Keratinocyte (primary cell): Measurements from ENCODE around the gene NCBP3. TPM values are rescaled to one million over a fixed set of nuclear protein-coding genes. Genes with fewer than 3 reads are reported as not detected.

ENCODE experiments used
- DNase-seq: peaks from one replicate; pipeline ENCODE4 v3.0.0-alpha.2; 2011; ENCODE audit warnings: low read depth, missing footprints, low spot score
- FAIRE-seq: peaks from 2 replicates; lab custom pipeline; 2011; peaks lifted over from hg19 to GRCh38; lab: Jason Lieb, UNC
- H2AFZ ChIP-seq: 2 replicates; pipeline ENCODE4 v1.6.0; 2012; ENCODE audit warnings: low read length, control low read depth, inconsistent platforms; ENCODE audit not compliant: control insufficient read depth
- H3K27ac ChIP-seq: 2 replicates; pipeline ENCODE4 v1.5.1; 2011; ENCODE audit warnings: low read length; ENCODE audit not compliant: control insufficient read depth, insufficient read depth
- H3K27me3 ChIP-seq: 3 replicates; pipeline ENCODE4 v1.6.0; 2011; ENCODE audit warnings: low read length; ENCODE audit not compliant: control insufficient read depth, insufficient read depth; ENCODE audit errors: extremely low read depth
- H3K36me3 ChIP-seq, 2 experiments: 2 replicates in 1 of 2; 3 replicates in 1 of 2; pipeline ENCODE4 v1.5.1; 2011; ENCODE audit warnings: low read length in 2 of 2, mild to moderate bottlenecking in 1 of 2; ENCODE audit not compliant: control insufficient read depth in 2 of 2, insufficient read depth in 2 of 2; ENCODE audit errors: extremely low read depth in 1 of 2
- H3K4me1 ChIP-seq: 3 replicates; pipeline ENCODE4 v1.5.1; 2011; ENCODE audit warnings: low read length; ENCODE audit not compliant: control insufficient read depth, insufficient read depth; ENCODE audit errors: extremely low read depth
- H3K4me2 ChIP-seq: 3 replicates; pipeline ENCODE4 v1.6.0; 2011; ENCODE audit warnings: low read depth, low read length; ENCODE audit not compliant: control insufficient read depth, insufficient read depth; ENCODE audit errors: extremely low read depth
- H3K4me3 ChIP-seq, 3 experiments: fragments of 200-600 bp in 1 of 3; sonication (generic) in 1 of 3; 2 replicates in 2 of 3; 3 replicates in 1 of 3; pipeline ENCODE4 v1.5.1; 2011 to 2016; ENCODE audit warnings: low read length in 3 of 3, mild to moderate bottlenecking in 3 of 3, control low read depth in 2 of 3, inconsistent platforms in 1 of 3, low read depth in 1 of 3, mixed read lengths in 1 of 3, mixed run types in 1 of 3, moderate library complexity in 1 of 3; ENCODE audit not compliant: control insufficient read depth in 2 of 3, insufficient read depth in 2 of 3; ENCODE audit errors: extremely low read depth in 1 of 3
- H3K79me2 ChIP-seq: 2 replicates; pipeline ENCODE4 v1.6.0; 2012; ENCODE audit warnings: low read length; ENCODE audit not compliant: control insufficient read depth, insufficient read depth
- H3K9ac ChIP-seq: 3 replicates; pipeline ENCODE4 v1.6.0; 2011; ENCODE audit warnings: low read length; ENCODE audit not compliant: control insufficient read depth, insufficient read depth; ENCODE audit errors: extremely low read depth
- H3K9me1 ChIP-seq: 3 replicates; pipeline ENCODE4 v1.6.0; 2011; ENCODE audit warnings: low read length; ENCODE audit not compliant: control insufficient read depth, insufficient read depth; ENCODE audit errors: extremely low read depth
- H3K9me3 ChIP-seq: 2 replicates; pipeline ENCODE4 v1.5.1; 2012; ENCODE audit warnings: low read depth, low read length; ENCODE audit not compliant: control insufficient read depth
- H4K20me1 ChIP-seq: 3 replicates; pipeline ENCODE4 v1.6.0; 2011; ENCODE audit warnings: low read length; ENCODE audit not compliant: control insufficient read depth, insufficient read depth; ENCODE audit errors: extremely low read depth
- EZH2 ChIP-seq: IDR thresholded peaks from one replicate; pipeline ENCODE4 v1.6.1; 2012; ENCODE audit warnings: inconsistent platforms, mild to moderate bottlenecking, low read length, moderate library complexity
- dilution Hi-C: fragments of 300-500 bp; cut with MboI; formaldehyde crosslinking; loops from one replicate; pipeline ENCODE4 v1.7.0; 2020; ENCODE audit warnings: low sequenced_read_pairs; ENCODE audit not compliant: extremely low pct_ligation_motif_present
- polyA plus RNA-seq, 5 experiments: library from polyadenylated mRNA; depleted of rRNA in 3 of 5; stranded (reverse) in 3 of 5; stranded (forward) in 1 of 5; unstranded in 1 of 5; fragments of >200 nt; gene quantifications; 1 replicate in 1 of 5; 2 replicates in 3 of 5; 3 replicates in 1 of 5; pipeline versions ENCODE4 v1.2.1 to v1.2.3, GENCODE V29; 2011 to 2012; ENCODE audit warnings: missing spikeins in 2 of 5, low read depth in 1 of 5, low replicate concordance in 1 of 5
- TF ChIP-seq, protein P1 (sequence below), 3 experiments: IDR thresholded peaks in 1 of 3; conservative IDR thresholded peaks in 1 of 3; optimal IDR thresholded peaks in 1 of 3; 2 replicates in 2 of 3; 3 replicates in 1 of 3; pipeline versions ENCODE3 to v1.5.1; 2011; ENCODE audit warnings: low read length in 3 of 3, mild to moderate bottlenecking in 3 of 3, moderate library complexity in 2 of 3, control low read depth in 1 of 3, inconsistent platforms in 1 of 3; ENCODE audit not compliant: insufficient read depth in 2 of 3; ENCODE audit errors: extremely low read depth in 1 of 3

NCBP3 gene
- polyA plus RNA-seq, 1 donor (not counting 4 experiments of a cell fraction or from before 2014, with no cell fraction given): 22.1 TPM

DNA sequence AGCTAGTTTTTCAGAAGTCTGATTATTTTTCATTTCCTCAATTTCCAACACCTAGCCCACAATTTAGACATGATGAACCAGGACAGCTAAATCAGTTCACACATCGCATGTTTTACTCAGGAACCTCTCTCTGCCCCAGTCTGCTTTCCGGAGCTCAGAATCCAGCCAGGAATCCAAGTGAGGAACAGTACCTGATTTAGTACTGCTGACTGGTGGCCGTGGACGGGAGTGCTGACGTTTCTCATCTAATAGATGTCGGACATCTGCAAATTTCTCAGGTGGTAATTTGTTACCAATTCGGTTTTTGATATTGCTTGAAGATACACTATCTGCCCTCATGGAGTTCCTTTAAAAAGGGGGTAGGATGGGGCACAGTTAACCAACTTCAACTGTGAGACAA, 30.1 kb downstream of the NCBP3 start:
- Histone ChIP-seq H4K20me1 (no peaks in the 10 kb centered on the region), H3K4me1 (peaks cover 18% of the 10 kb centered on the region), H3K27me3 (no peaks in the 10 kb centered on the region), H3K4me3 (no peak overlapping the region), H3K4me2 (no peak overlapping the region), H2AFZ (no peak overlapping the region), H3K27ac (no peak overlapping the region), H3K79me2 (no peaks in the 10 kb centered on the region), H3K9ac (no peak overlapping the region), H3K9me3 (no peaks in the 10 kb centered on the region), H3K9me1 (no peaks in the 10 kb centered on the region), H3K36me3 (peaks cover 3 to 29% of the 10 kb centered on the region in 2 experiments)
- DNase-seq (no peak), FAIRE-seq (no peak)
- dilution Hi-C loops: no loop called here
- TF ChIP-seq EZH2: no peak
- TF ChIP-seq, protein P1, sequence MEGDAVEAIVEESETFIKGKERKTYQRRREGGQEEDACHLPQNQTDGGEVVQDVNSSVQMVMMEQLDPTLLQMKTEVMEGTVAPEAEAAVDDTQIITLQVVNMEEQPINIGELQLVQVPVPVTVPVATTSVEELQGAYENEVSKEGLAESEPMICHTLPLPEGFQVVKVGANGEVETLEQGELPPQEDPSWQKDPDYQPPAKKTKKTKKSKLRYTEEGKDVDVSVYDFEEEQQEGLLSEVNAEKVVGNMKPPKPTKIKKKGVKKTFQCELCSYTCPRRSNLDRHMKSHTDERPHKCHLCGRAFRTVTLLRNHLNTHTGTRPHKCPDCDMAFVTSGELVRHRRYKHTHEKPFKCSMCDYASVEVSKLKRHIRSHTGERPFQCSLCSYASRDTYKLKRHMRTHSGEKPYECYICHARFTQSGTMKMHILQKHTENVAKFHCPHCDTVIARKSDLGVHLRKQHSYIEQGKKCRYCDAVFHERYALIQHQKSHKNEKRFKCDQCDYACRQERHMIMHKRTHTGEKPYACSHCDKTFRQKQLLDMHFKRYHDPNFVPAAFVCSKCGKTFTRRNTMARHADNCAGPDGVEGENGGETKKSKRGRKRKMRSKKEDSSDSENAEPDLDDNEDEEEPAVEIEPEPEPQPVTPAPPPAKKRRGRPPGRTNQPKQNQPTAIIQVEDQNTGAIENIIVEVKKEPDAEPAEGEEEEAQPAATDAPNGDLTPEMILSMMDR (optimal IDR thresholded peaks at IDR 0.05 in 1 of 3, IDR thresholded peaks at IDR 0.05 in 1 of 3, conservative IDR thresholded peaks at IDR 0.05 in 1 of 3; ENCODE audit: extremely low read depth in 1 of 3, insufficient read depth in 2 of 3, low read length in 3 of 3): peak; percentile 13 to 33 (median 26)

DNA sequence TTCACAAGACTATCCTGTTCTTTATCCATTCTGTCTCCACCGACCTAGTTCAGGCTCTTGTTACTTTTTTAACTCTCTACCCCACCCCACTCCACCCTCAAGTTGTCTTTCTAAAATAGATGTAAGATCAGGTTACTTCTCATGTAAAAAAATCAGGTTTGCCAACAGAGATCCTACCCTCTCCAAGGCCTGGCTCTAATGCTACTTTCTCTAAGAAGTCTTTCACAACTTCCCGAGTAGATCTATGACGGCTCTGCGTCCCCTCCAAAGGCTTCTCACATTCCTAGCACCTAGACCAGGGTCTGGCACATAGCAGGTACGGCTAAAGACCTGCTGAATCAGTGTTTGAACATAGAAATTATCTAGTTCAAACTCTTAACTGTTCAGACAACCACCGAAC, 30.9 kb downstream of the NCBP3 start:
- Histone ChIP-seq H3K36me3 (peaks cover 3 to 35% of the 10 kb centered on the region in 2 experiments), H3K9ac (no peak overlapping the region)

More for the DNA sequence above, 30.9 kb downstream of the NCBP3 start:
- Histone ChIP-seq H3K9me1 (no peaks in the 10 kb centered on the region), H3K27me3 (no peaks in the 10 kb centered on the region), H3K9me3 (no peaks in the 10 kb centered on the region), H3K4me2 (no peak overlapping the region), H3K4me1 (peaks cover 19% of the 10 kb centered on the region), H3K27ac (no peak overlapping the region), H2AFZ (no peak overlapping the region), H4K20me1 (no peaks in the 10 kb centered on the region), H3K79me2 (no peaks in the 10 kb centered on the region), H3K4me3 (no peak overlapping the region)
- FAIRE-seq (no peak), DNase-seq (no peak)
- dilution Hi-C loops: no loop called here
- TF ChIP-seq EZH2: no peak
- TF ChIP-seq, protein P1 (optimal IDR thresholded peaks at IDR 0.05 in 1 of 3, IDR thresholded peaks at IDR 0.05 in 1 of 3, conservative IDR thresholded peaks at IDR 0.05 in 1 of 3; ENCODE audit: extremely low read depth in 1 of 3, insufficient read depth in 2 of 3, low read length in 3 of 3): no peak
